GM13976 (cell line): ENCODE data around the gene RAB35.

Experiments used
- DNase-seq: peaks from one replicate; pipeline ENCODE4 v3.0.0; 2012; ENCODE audit warnings: low spot score
- CTCF ChIP-seq: IDR thresholded peaks from 2 replicates; pipeline ENCODE4 v1.5.1; 2012; ENCODE audit warnings: borderline replicate concordance, mild to moderate bottlenecking; ENCODE audit not compliant: insufficient read depth; ENCODE audit errors: extremely low read depth, missing control alignments, control extremely low read depth
- in situ Hi-C: fragments of 300-500 bp; cut with MboI; formaldehyde crosslinking; loops from one replicate; pipeline ENCODE4 v1.12.0; 2022; ENCODE audit warnings: low sequenced_read_pairs, mixed read lengths, inconsistent platforms; ENCODE audit not compliant: unreplicated experiment

Gene RAB35

GRCh38 chr12:120130011-120130410, 13.5 kb upstream of the RAB35 start:
- no peak for DNase-seq

GRCh38 chr12:120126635-120127005, 10.1 kb upstream of the RAB35 start:
- in situ Hi-C loops, result no loop called here
- no peak for TF ChIP-seq CTCF
- DNase-seq, result no peak

More at GRCh38 chr12:120130011-120130410, 13.5 kb upstream of the RAB35 start:
- no peak for TF ChIP-seq CTCF
- in situ Hi-C loops, result no loop called here

GRCh38 chr12:120125792-120126634, 9.5 kb upstream of the RAB35 start:
- DNase-seq, result no peak
- in situ Hi-C loops, result no loop called here
- no peak for TF ChIP-seq CTCF

GRCh38 chr12:120125029-120125428, 8.5 kb upstream of the RAB35 start:
- TF ChIP-seq CTCF, result no peak
- in situ Hi-C loops, result no loop called here
- no peak for DNase-seq

GRCh38 chr12:120121766-120122293, 5.3 kb upstream of the RAB35 start:
- DNase-seq, result peak; percentile 59
- no peak for TF ChIP-seq CTCF
- in situ Hi-C loops, result no loop called here

- in situ Hi-C loops, result no loop called here
- TF ChIP-seq CTCF, result no peak
- DNase-seq, result no peak
Observed at GRCh38 chr12:120121343-120121742, 4.8 kb upstream of the RAB35 start.
